SK-N-SH treated with all-trans-retinoic acid at 6 μM for 48 hours (cell line): ENCODE results near the gene STAT6.

Experiments
- ATAC-seq: fragments of 200-7000 bp; cut with Tn5 transposase; 3 replicates; pipeline ENCODE4 v1.9.1; 2020; ENCODE audit warnings: mild to moderate bottlenecking, moderate library complexity
- ARNTL ChIP-seq: fragments of 450-650 bp; formaldehyde crosslinking; IDR thresholded peaks from 2 replicates; pipeline ENCODE4 v1.5.0; 2020; ENCODE audit warnings: low read depth, mild to moderate bottlenecking, moderate library complexity, borderline replicate concordance
- BACH2 ChIP-seq: fragments of 250-450 bp; sonication (Bioruptor Pico); IDR thresholded peaks from 2 replicates; pipeline ENCODE4 v1.9.0; 2021; ENCODE audit warnings: mild to moderate bottlenecking, borderline replicate concordance
- CSDC2 ChIP-seq: fragments of 250-450 bp; sonication (Bioruptor Pico); IDR thresholded peaks from 2 replicates; pipeline ENCODE4 v1.5.0; 2020; ENCODE audit warnings: mild to moderate bottlenecking, moderate library complexity
- ESRRG ChIP-seq: fragments of 250-450 bp; sonication (Bioruptor Pico); IDR thresholded peaks from 2 replicates; pipeline ENCODE4 v1.6.1; 2021; ENCODE audit warnings: mild to moderate bottlenecking
- GLIS3 ChIP-seq: fragments of 250-450 bp; sonication (Bioruptor Pico); IDR thresholded peaks from 2 replicates; pipeline ENCODE4 v1.5.0; 2020; ENCODE audit warnings: mild to moderate bottlenecking, moderate library complexity
- ISL1 ChIP-seq: fragments of 250-450 bp; sonication (Bioruptor Pico); IDR thresholded peaks from 2 replicates; pipeline ENCODE4 v2.1.2; 2022; ENCODE audit warnings: mild to moderate bottlenecking, moderate library complexity
- PPARA ChIP-seq: fragments of 250-450 bp; sonication (Bioruptor Pico); IDR thresholded peaks from 2 replicates; pipeline ENCODE4 v1.5.0; 2020; ENCODE audit warnings: mild to moderate bottlenecking, borderline replicate concordance
- SNAI2 ChIP-seq: fragments of 250-450 bp; sonication (Bioruptor Pico); IDR thresholded peaks from 2 replicates; pipeline ENCODE4 v1.5.0; 2020; ENCODE audit warnings: mild to moderate bottlenecking, moderate library complexity
- TCF4 ChIP-seq: fragments of 250-450 bp; sonication (Bioruptor Pico); IDR thresholded peaks from 2 replicates; pipeline ENCODE4 v1.8.0; 2021; ENCODE audit warnings: mild to moderate bottlenecking, moderate library complexity, borderline replicate concordance
- TOX ChIP-seq: fragments of 250-450 bp; sonication (Bioruptor Pico); IDR thresholded peaks from 2 replicates; pipeline ENCODE4 v1.8.0; 2021; ENCODE audit warnings: mild to moderate bottlenecking, moderate library complexity, borderline replicate concordance
- ZC3H10 ChIP-seq: fragments of 250-450 bp; sonication (Bioruptor Pico); IDR thresholded peaks from 2 replicates; pipeline ENCODE4 v1.5.1; 2021; ENCODE audit warnings: mild to moderate bottlenecking, moderate library complexity
- ZFP3 ChIP-seq: fragments of 250-450 bp; sonication (Bioruptor Pico); IDR thresholded peaks from 2 replicates; pipeline ENCODE4 v1.5.0; 2020; ENCODE audit warnings: mild to moderate bottlenecking, moderate library complexity
- ZFP30 ChIP-seq: fragments of 450-650 bp; formaldehyde crosslinking; IDR thresholded peaks from 2 replicates; pipeline ENCODE4 v1.5.0; 2022; ENCODE audit warnings: mild to moderate bottlenecking, moderate library complexity
- ZNF565 ChIP-seq: fragments of 450-650 bp; formaldehyde crosslinking; conservative IDR thresholded peaks from 2 replicates; pipeline ENCODE4 v1.5.0; 2020; ENCODE audit warnings: low read depth, mild to moderate bottlenecking, moderate library complexity
- ZNF70 ChIP-seq: fragments of 450-650 bp; formaldehyde crosslinking; IDR thresholded peaks from 2 replicates; pipeline ENCODE4 v1.5.0; 2020; ENCODE audit warnings: mild to moderate bottlenecking, moderate library complexity
- ZNF8 ChIP-seq: fragments of 450-650 bp; formaldehyde crosslinking; IDR thresholded peaks from 2 replicates; pipeline ENCODE4 v1.5.0; 2020; ENCODE audit warnings: mild to moderate bottlenecking, moderate library complexity
- TF ChIP-seq, protein P1 (sequence below): fragments of 250-450 bp; sonication (Bioruptor Pico); IDR thresholded peaks from 2 replicates; pipeline ENCODE4 v1.5.0; 2020; ENCODE audit warnings: mild to moderate bottlenecking, moderate library complexity
- TF ChIP-seq, protein P2 (sequence below): fragments of 250-450 bp; sonication (Bioruptor Pico); IDR thresholded peaks from 2 replicates; pipeline ENCODE4 v1.8.0; 2021; ENCODE audit warnings: low read depth, mild to moderate bottlenecking, moderate library complexity, borderline replicate concordance
- TF ChIP-seq, protein P3 (sequence below): fragments of 250-450 bp; sonication (Bioruptor Pico); IDR thresholded peaks from 2 replicates; pipeline ENCODE4 v1.5.1; 2021; ENCODE audit warnings: mild to moderate bottlenecking, moderate library complexity

Gene STAT6

DNA sequence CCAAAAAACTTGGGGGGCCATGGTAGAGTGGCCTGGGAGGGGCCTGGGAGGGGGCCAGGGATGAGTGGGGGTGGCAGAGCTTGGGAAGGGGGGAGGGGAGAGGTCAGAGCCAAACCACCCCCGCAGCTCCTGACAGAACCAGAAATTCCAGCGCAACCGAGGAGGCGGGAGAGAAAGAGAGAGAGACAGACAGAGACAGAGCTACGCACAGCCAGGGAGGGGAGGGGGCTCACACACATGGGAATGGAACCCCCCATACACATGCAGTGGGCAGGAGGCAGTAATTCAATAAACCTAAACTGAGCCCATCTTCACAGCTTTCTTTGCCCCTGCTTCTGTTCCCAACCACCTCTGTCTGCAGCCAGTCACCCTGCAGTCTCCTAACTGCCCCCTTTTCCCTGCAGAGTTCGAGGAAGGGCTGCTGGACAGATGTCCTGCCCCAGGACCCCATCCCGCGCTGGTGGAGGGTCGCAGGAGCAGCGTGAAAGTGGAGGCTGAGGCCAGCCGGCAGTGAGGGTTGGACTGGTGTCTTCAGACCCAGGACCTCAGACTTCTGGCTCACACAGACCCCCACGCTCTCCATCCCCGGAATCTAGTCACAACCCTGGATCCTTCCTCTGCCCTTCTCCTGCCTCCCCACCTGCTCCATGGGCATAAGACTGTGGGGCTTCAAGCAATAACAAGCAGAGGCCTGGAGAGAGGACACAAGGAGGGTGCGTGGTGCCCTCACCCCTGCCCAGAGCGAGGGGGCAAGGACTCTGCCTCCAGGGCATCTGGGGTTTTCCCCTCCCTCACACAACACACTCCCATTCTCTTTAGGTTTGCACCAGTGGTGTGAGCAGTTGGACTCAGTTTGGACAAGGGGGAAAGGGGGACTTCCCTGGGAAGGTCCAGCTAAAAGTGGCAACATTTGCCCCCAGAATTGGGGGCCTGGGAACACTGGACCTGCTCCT is 16.7 kb downstream of the STAT6 start:
- no peak for TF ChIP-seq SNAI2 (CRISPR knock-in tag)
- TF ChIP-seq CSDC2 (CRISPR knock-in tag) = no peak
- no peak for ATAC-seq

DNA sequence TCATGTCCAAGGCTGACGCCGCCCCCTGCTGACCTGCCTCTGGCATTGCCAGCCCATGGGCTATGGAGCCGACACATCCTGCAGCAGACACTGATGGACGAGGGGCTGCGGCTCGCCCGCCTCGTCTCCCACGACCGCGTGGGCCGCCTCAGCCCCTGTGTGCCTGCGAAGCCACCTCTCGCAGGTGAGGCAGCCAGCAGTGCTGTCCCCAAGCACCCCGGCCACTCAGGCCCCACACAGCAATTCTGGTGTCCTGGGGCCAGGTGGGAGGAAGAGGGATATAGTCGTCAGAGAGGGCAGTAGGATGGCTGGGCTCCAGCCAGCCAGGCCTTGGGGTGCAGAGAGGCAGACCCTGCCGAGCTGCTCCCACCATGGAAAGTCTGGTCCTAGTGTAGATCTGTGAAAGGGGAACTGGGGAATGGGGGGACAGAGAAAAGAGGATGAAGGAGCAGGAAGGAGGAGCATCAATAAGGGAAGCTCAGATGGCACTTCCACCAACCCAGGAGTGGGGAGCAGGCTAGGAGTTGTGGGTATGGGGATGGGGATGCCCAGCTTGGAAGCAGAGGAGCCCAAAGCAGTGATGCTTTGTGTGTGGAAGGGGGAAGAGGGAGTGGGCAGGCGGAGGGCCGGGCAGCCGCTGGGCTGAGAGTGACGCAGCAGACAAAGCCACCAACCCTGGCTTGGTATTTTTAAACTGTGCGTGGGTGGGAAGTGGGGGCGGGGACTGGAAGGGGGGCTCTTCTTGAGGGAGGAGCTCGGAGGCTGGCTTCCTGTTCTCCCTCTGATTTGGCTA is 17.6 kb downstream of the STAT6 start:
- no peak for ATAC-seq
- TF ChIP-seq ZC3H10 (CRISPR knock-in tag) = no peak
- TF ChIP-seq ZNF8 = no peak
- TF ChIP-seq, protein P1, sequence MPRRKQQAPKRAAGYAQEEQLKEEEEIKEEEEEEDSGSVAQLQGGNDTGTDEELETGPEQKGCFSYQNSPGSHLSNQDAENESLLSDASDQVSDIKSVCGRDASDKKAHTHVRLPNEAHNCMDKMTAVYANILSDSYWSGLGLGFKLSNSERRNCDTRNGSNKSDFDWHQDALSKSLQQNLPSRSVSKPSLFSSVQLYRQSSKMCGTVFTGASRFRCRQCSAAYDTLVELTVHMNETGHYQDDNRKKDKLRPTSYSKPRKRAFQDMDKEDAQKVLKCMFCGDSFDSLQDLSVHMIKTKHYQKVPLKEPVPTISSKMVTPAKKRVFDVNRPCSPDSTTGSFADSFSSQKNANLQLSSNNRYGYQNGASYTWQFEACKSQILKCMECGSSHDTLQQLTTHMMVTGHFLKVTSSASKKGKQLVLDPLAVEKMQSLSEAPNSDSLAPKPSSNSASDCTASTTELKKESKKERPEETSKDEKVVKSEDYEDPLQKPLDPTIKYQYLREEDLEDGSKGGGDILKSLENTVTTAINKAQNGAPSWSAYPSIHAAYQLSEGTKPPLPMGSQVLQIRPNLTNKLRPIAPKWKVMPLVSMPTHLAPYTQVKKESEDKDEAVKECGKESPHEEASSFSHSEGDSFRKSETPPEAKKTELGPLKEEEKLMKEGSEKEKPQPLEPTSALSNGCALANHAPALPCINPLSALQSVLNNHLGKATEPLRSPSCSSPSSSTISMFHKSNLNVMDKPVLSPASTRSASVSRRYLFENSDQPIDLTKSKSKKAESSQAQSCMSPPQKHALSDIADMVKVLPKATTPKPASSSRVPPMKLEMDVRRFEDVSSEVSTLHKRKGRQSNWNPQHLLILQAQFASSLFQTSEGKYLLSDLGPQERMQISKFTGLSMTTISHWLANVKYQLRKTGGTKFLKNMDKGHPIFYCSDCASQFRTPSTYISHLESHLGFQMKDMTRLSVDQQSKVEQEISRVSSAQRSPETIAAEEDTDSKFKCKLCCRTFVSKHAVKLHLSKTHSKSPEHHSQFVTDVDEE (CRISPR knock-in tag) = no peak
- no peak for TF ChIP-seq SNAI2 (CRISPR knock-in tag)
- TF ChIP-seq TCF4 (CRISPR knock-in tag) = no peak
- TF ChIP-seq ISL1 (CRISPR knock-in tag) = no peak
- no peak for TF ChIP-seq CSDC2 (CRISPR knock-in tag)
- no peak for TF ChIP-seq PPARA (CRISPR knock-in tag)
- TF ChIP-seq, protein P2, sequence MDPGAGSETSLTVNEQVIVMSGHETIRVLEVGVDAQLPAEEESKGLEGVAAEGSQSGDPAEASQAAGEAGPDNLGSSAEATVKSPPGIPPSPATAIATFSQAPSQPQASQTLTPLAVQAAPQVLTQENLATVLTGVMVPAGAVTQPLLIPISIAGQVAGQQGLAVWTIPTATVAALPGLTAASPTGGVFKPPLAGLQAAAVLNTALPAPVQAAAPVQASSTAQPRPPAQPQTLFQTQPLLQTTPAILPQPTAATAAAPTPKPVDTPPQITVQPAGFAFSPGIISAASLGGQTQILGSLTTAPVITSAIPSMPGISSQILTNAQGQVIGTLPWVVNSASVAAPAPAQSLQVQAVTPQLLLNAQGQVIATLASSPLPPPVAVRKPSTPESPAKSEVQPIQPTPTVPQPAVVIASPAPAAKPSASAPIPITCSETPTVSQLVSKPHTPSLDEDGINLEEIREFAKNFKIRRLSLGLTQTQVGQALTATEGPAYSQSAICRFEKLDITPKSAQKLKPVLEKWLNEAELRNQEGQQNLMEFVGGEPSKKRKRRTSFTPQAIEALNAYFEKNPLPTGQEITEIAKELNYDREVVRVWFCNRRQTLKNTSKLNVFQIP (CRISPR knock-in tag) = no peak
- no peak for TF ChIP-seq BACH2 (CRISPR knock-in tag)
- TF ChIP-seq ZFP3 (CRISPR knock-in tag) = no peak
- TF ChIP-seq ESRRG (CRISPR knock-in tag) = no peak
- no peak for TF ChIP-seq ZFP30 (CRISPR knock-in tag)
- no peak for TF ChIP-seq ARNTL
- no peak for TF ChIP-seq ZNF70
- TF ChIP-seq, protein P3, sequence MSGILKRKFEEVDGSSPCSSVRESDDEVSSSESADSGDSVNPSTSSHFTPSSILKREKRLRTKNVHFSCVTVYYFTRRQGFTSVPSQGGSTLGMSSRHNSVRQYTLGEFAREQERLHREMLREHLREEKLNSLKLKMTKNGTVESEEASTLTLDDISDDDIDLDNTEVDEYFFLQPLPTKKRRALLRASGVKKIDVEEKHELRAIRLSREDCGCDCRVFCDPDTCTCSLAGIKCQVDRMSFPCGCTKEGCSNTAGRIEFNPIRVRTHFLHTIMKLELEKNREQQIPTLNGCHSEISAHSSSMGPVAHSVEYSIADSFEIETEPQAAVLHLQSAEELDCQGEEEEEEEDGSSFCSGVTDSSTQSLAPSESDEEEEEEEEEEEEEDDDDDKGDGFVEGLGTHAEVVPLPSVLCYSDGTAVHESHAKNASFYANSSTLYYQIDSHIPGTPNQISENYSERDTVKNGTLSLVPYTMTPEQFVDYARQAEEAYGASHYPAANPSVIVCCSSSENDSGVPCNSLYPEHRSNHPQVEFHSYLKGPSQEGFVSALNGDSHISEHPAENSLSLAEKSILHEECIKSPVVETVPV = no peak
- TF ChIP-seq TOX = no peak
- TF ChIP-seq GLIS3 (CRISPR knock-in tag) = no peak
- no peak for TF ChIP-seq ZNF565 (CRISPR knock-in tag)

DNA sequence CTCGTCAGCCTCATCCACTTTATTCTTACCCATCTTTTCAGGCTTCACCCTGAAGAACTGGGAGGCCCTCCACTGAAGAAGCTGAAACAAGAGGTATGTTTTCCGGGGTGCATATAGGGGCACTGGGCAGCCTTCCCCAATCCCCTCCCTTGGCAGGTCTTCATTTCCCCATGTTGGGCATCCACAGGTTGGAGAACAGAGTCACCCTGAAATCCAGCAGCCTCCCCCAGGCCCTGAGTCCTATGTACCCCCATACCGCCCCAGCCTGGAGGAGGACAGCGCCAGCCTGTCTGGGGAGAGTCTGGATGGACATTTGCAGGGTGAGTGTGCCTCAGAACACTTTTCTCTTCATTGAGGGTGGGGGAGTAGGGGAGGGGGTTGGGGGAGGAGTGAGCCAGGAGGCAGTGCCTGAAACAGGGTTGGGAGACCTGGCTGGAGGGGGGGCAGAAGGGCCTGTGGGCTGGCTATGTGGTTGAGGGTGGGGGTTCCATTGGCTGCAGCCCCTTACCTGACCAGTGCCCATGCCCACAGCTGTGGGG is 18.2 kb downstream of the STAT6 start:
- TF ChIP-seq, protein P2 (CRISPR knock-in tag) = no peak
- TF ChIP-seq ZNF70 (no peak), ARNTL (no peak)
- TF ChIP-seq, protein P3 = no peak
- no peak for ATAC-seq
